ENCODE measurements around the gene CELSR3. TPM values are rescaled to one million over a fixed set of nuclear protein-coding genes. Genes with fewer than 3 reads are reported as not detected.

Gene CELSR3
- total and polyA plus RNA-seq, 3 experiments from 2014 or later = 0.41 to 19.3 (median 19.3) TPM

- ChIA-PET CTCF (no interaction called here), POLR2A (no interaction called here)
- no peaks in the 10 kb centered on the region for H3K27me3 Mint-ChIP-seq
These were observed 45.1 kb downstream of the CELSR3 start for GRCh38 chr3:48617559-48617958.

GRCh38 chr3:48614044-48614443, 48.6 kb downstream of the CELSR3 start:
- Histone ChIP-seq H3K27ac (ENCODE audit: low read depth, low read length) (no peak overlapping the region), H3K27me3 (ENCODE audit: insufficient read depth, low read length, poor library complexity, severe bottlenecking) (no peaks in the 10 kb centered on the region), H3K9me3 (ENCODE audit: low read length) (peaks cover 11% of the 10 kb centered on the region), H3K4me3 (ENCODE audit: low read length) (no peak overlapping the region), H3K4me1 (ENCODE audit: insufficient read depth, low read length) (no peaks in the 10 kb centered on the region), H3K36me3 (ENCODE audit: insufficient read depth, low read length) (no peaks in the 10 kb centered on the region)
- ChIA-PET CTCF (no interaction called here), POLR2A (no interaction called here)
- no peak for DNase-seq
- peaks cover 0 to 20% (median 10%) of the 10 kb centered on the region in 5 donors for H3K9me3 Mint-ChIP-seq
- H3K36me3 Mint-ChIP-seq = peaks cover 0 to 6% (median 0%) of the 10 kb centered on the region in 3 donors
- peak overlapping the region in 1 of 7 donors; percentile 12 for H3K4me3 Mint-ChIP-seq
- no peak overlapping the region for H3K27ac Mint-ChIP-seq
- H3K4me1 Mint-ChIP-seq = peaks cover 4 to 6% (median 4%) of the 10 kb centered on the region in 3 donors
- H3K27me3 Mint-ChIP-seq = no peaks in the 10 kb centered on the region

More at GRCh38 chr3:48617559-48617958, 45.1 kb downstream of the CELSR3 start:
- Histone ChIP-seq H3K9me3 (ENCODE audit: low read length) (peaks cover 11% of the 10 kb centered on the region), H3K4me3 (ENCODE audit: low read length) (no peak overlapping the region), H3K27ac (ENCODE audit: low read depth, low read length) (no peak overlapping the region), H3K36me3 (ENCODE audit: insufficient read depth, low read length) (no peaks in the 10 kb centered on the region), H3K27me3 (ENCODE audit: insufficient read depth, low read length, poor library complexity, severe bottlenecking) (no peaks in the 10 kb centered on the region), H3K4me1 (ENCODE audit: insufficient read depth, low read length) (no peaks in the 10 kb centered on the region)
- DNase-seq = no peak
- H3K27ac Mint-ChIP-seq = no peak overlapping the region
- H3K4me3 Mint-ChIP-seq = no peak overlapping the region
- H3K36me3 Mint-ChIP-seq = no peaks in the 10 kb centered on the region
- H3K9me3 Mint-ChIP-seq = peaks cover 0 to 20% (median 10%) of the 10 kb centered on the region in 5 donors
- no peaks in the 10 kb centered on the region for H3K4me1 Mint-ChIP-seq

GRCh38 chr3:48612309-48612708, 50.4 kb downstream of the CELSR3 start:
- CTCF ChIA-PET = interaction anchor here (3.0 kb wide), 1 partner anchor 212 kb away, joined by 10 read pairs; no protein-coding TSS in a partner anchor
- no peak overlapping the region for H3K27ac ChIP-seq (ENCODE audit: low read depth, low read length)
- H3K4me1 ChIP-seq (ENCODE audit: insufficient read depth, low read length) = peaks cover 13% of the 10 kb centered on the region
- H3K27ac Mint-ChIP-seq = no peak overlapping the region
- H3K9me3 ChIP-seq (ENCODE audit: low read length) = peaks cover 4% of the 10 kb centered on the region
- H3K4me3 ChIP-seq (ENCODE audit: low read length) = no peak overlapping the region
- peaks cover 0 to 14% (median 2%) of the 10 kb centered on the region in 3 donors for H3K36me3 Mint-ChIP-seq
- no peaks in the 10 kb centered on the region for H3K36me3 ChIP-seq (ENCODE audit: insufficient read depth, low read length)
- H3K27me3 ChIP-seq (ENCODE audit: insufficient read depth, low read length, poor library complexity, severe bottlenecking) = no peaks in the 10 kb centered on the region
- no peak for DNase-seq
- H3K4me1 Mint-ChIP-seq = peaks cover 14 to 19% (median 19%) of the 10 kb centered on the region in 3 donors
- POLR2A ChIA-PET = interaction anchor here (0.7 kb wide), 1 partner anchor 1725 kb away, joined by 3 read pairs; no protein-coding TSS in a partner anchor
- H3K9me3 Mint-ChIP-seq = peaks cover 0 to 9% (median 5%) of the 10 kb centered on the region in 5 donors
- no peaks in the 10 kb centered on the region for H3K27me3 Mint-ChIP-seq
- peak overlapping the region in 1 of 7 donors; percentile 58 for H3K4me3 Mint-ChIP-seq

GRCh38 chr3:48609088-48610005, 53.3 kb downstream of the CELSR3 start, which contains the start of gene UQCRC1:
UQCRC1 (minus strand) TSS chr3:48609646; CDS start chr3:48609620, 26 bp downstream.
- POLR2A ChIA-PET = interaction anchor here (0.6 to 1.0 kb wide), 2 partner anchors 11 to 143 kb away, joined by 3 read pairs; no protein-coding TSS in a partner anchor
- Mint-ChIP-seq H3K36me3 (peaks cover 0 to 35% (median 2%) of the 10 kb centered on the region in 3 donors), H3K27ac (peak within 1 kb of the TSS; percentile 70 to 99 (median 97))

GRCh38 chr3:48607519-48607918, 55.2 kb downstream of the CELSR3 start:
- Mint-ChIP-seq H3K4me1 (peaks cover 16 to 23% (median 19%) of the 10 kb centered on the region in 3 donors), H3K36me3 (peaks cover 0 to 52% (median 6%) of the 10 kb centered on the region in 3 donors), H3K27me3 (no peaks in the 10 kb centered on the region), H3K4me3 (peak overlapping the region in 1 of 7 donors; percentile 91), H3K9me3 (no peaks in the 10 kb centered on the region), H3K27ac (no peak overlapping the region)
- Histone ChIP-seq H3K36me3 (ENCODE audit: insufficient read depth, low read length) (peaks cover 30% of the 10 kb centered on the region), H3K9me3 (ENCODE audit: low read length) (no peaks in the 10 kb centered on the region), H3K27ac (ENCODE audit: low read depth, low read length) (no peak overlapping the region), H3K4me1 (ENCODE audit: insufficient read depth, low read length) (peaks cover 13% of the 10 kb centered on the region), H3K27me3 (ENCODE audit: insufficient read depth, low read length, poor library complexity, severe bottlenecking) (no peaks in the 10 kb centered on the region), H3K4me3 (ENCODE audit: low read length) (no peak overlapping the region)
- ChIA-PET CTCF (interaction anchor here (0.7 kb wide), 1 partner anchor 57 kb away, joined by 3 read pairs; no protein-coding TSS in a partner anchor), POLR2A (no interaction called here)
- DNase-seq = no peak

More at GRCh38 chr3:48609088-48610005, 53.3 kb downstream of the CELSR3 start, which contains the start of gene UQCRC1:
- CTCF ChIA-PET = interaction anchor here (0.6 to 3.0 kb wide), 4 partner anchors 11 to 209 kb away, joined by 3 to 10 read pairs (median 4); no protein-coding TSS in a partner anchor
- Histone ChIP-seq H3K9me3 (ENCODE audit: low read length) (no peaks in the 10 kb centered on the region), H3K27ac (ENCODE audit: low read depth, low read length) (peak within 1 kb of the TSS; percentile 83), H3K4me1 (ENCODE audit: insufficient read depth, low read length) (peaks cover 13% of the 10 kb centered on the region), H3K36me3 (ENCODE audit: insufficient read depth, low read length) (peaks cover 14% of the 10 kb centered on the region), H3K4me3 (ENCODE audit: low read length) (peak within 1 kb of the TSS; percentile 96), H3K27me3 (ENCODE audit: insufficient read depth, low read length, poor library complexity, severe bottlenecking) (no peaks in the 10 kb centered on the region)
- peaks cover 16 to 23% (median 19%) of the 10 kb centered on the region in 3 donors for H3K4me1 Mint-ChIP-seq
- DNase-seq = peak; percentile 88 to 94 (median 92)
- no peaks in the 10 kb centered on the region for H3K27me3 Mint-ChIP-seq
- H3K9me3 Mint-ChIP-seq = no peaks in the 10 kb centered on the region
- H3K4me3 Mint-ChIP-seq = peak within 1 kb of the TSS; percentile 91 to 100 (median 98)

GRCh38 chr3:48601622-48601994, 61.1 kb downstream of the CELSR3 start:
- Histone ChIP-seq H3K4me3 (ENCODE audit: low read length) (no peak overlapping the region), H3K9me3 (ENCODE audit: low read length) (no peaks in the 10 kb centered on the region), H3K4me1 (ENCODE audit: insufficient read depth, low read length) (no peaks in the 10 kb centered on the region), H3K36me3 (ENCODE audit: insufficient read depth, low read length) (peaks cover 56% of the 10 kb centered on the region), H3K27ac (ENCODE audit: low read depth, low read length) (no peak overlapping the region), H3K27me3 (ENCODE audit: insufficient read depth, low read length, poor library complexity, severe bottlenecking) (no peaks in the 10 kb centered on the region)
- H3K9me3 Mint-ChIP-seq = no peaks in the 10 kb centered on the region
- no peaks in the 10 kb centered on the region for H3K27me3 Mint-ChIP-seq
- no peak overlapping the region for H3K27ac Mint-ChIP-seq
- no peak overlapping the region for H3K4me3 Mint-ChIP-seq
- DNase-seq = no peak
- H3K36me3 Mint-ChIP-seq = peaks cover 0 to 92% (median 13%) of the 10 kb centered on the region in 3 donors
- ChIA-PET CTCF (interaction anchor here (0.7 to 1.2 kb wide), 2 partner anchors 38 to 43 kb away, joined by 3 read pairs; no protein-coding TSS in a partner anchor), POLR2A (no interaction called here)
- peaks cover 0 to 2% (median 2%) of the 10 kb centered on the region in 3 donors for H3K4me1 Mint-ChIP-seq

- H3K9me3 Mint-ChIP-seq = no peaks in the 10 kb centered on the region
- ChIA-PET CTCF (interaction anchor here (1.2 kb wide), 1 partner anchor 43 kb away, joined by 3 read pairs; no protein-coding TSS in a partner anchor), POLR2A (no interaction called here)
- H3K36me3 Mint-ChIP-seq = peaks cover 0 to 89% (median 13%) of the 10 kb centered on the region in 3 donors
- H3K27ac Mint-ChIP-seq = peak overlapping the region in 1 of 8 donors; percentile 36
- H3K4me3 ChIP-seq (ENCODE audit: low read length) = no peak overlapping the region
- no peak overlapping the region for H3K27ac ChIP-seq (ENCODE audit: low read depth, low read length)
- H3K4me1 ChIP-seq (ENCODE audit: insufficient read depth, low read length) = no peaks in the 10 kb centered on the region
- H3K36me3 ChIP-seq (ENCODE audit: insufficient read depth, low read length) = peaks cover 56% of the 10 kb centered on the region
- H3K9me3 ChIP-seq (ENCODE audit: low read length) = no peaks in the 10 kb centered on the region
- H3K4me1 Mint-ChIP-seq = peaks cover 0 to under 1% (median 0%) of the 10 kb centered on the region in 3 donors
- no peaks in the 10 kb centered on the region for H3K27me3 ChIP-seq (ENCODE audit: insufficient read depth, low read length, poor library complexity, severe bottlenecking)
- H3K27me3 Mint-ChIP-seq = peaks cover 0 to 3% of the 10 kb centered on the region in 2 donors
- no peak for DNase-seq
- no peak overlapping the region for H3K4me3 Mint-ChIP-seq
These were observed 61.7 kb downstream of the CELSR3 start for GRCh38 chr3:48600711-48601621.
